Measurements from ENCODE around the gene SASH3. TPM values are rescaled to one million over a fixed set of nuclear protein-coding genes. Genes with fewer than 3 reads are reported as not detected.

The SASH3 gene
- total and polyA plus RNA-seq, 2 donors (not counting 1 experiment from before 2014, with no cell fraction given) = 224 to 240 TPM

GRCh38 chrX:129808158-129808828 is 28.5 kb downstream of the SASH3 start:
- WGBS (ENCODE audit: insufficient coverage) = no CpG with 5 or more reads among the region's 2 CpGs

More at GRCh38 chrX:129808158-129808828, 28.5 kb downstream of the SASH3 start:
- H3K27me3 Mint-ChIP-seq = no peaks in the 10 kb centered on the region
- intact Hi-C loops (cut with micrococcal nuclease) = no loop called here
- H3K27me3 ChIP-seq (replicated peaks in 1 of 4; ENCODE audit: control extremely low read depth in 1 of 4, control insufficient read depth in 3 of 4, insufficient read depth in 4 of 4, low read length in 3 of 4) = no peaks in the 10 kb centered on the region
- H3K9me3 ChIP-seq (ENCODE audit: control extremely low read depth in 1 of 3, control insufficient read depth in 2 of 3, insufficient read depth in 1 of 3, low read length in 2 of 3) = no peaks in the 10 kb centered on the region
- DNase-seq (no peak), ATAC-seq (ENCODE audit: low read depth) (no peak)
- no peaks in the 10 kb centered on the region for H4K20me1 ChIP-seq (ENCODE audit: control insufficient read depth, insufficient read depth, low read length, poor library complexity, severe bottlenecking)
- no peak overlapping the region for H3K9ac ChIP-seq (ENCODE audit: low read length)
- no peak overlapping the region for H2AFZ ChIP-seq (ENCODE audit: insufficient read depth, low read depth, low read length, poor library complexity, severe bottlenecking)
- CTCF ChIA-PET = interaction anchor here (0.9 kb wide), 1 partner anchor 104 kb away, joined by 3 read pairs; no protein-coding TSS in a partner anchor
- TF ChIP-seq EZH2 (IDR thresholded peaks at IDR 0.05; ENCODE audit: borderline replicate concordance, insufficient read depth, low read depth, low read length, poor library complexity, severe bottlenecking) (no peak), CTCF (IDR thresholded peaks at IDR 0.05) (no peak)
- POLR2A ChIA-PET = no interaction called here
- no peaks in the 10 kb centered on the region for H3K79me2 ChIP-seq (ENCODE audit: control insufficient read depth, insufficient read depth, low read length)
- peaks cover 15% of the 10 kb centered on the region for H3K4me1 Mint-ChIP-seq
- no peak overlapping the region for H3K4me3 Mint-ChIP-seq
- H3K9me3 Mint-ChIP-seq (ENCODE audit: insufficient read depth) = no peaks in the 10 kb centered on the region
- H3K4me3 ChIP-seq (ENCODE audit: control extremely low read depth in 1 of 5, extremely low read depth in 1 of 5, insufficient read depth in 1 of 5, low read depth in 2 of 5, low read length in 4 of 5) = no peak overlapping the region
- no peaks in the 10 kb centered on the region for H3K36me3 ChIP-seq (replicated peaks in 1 of 2; ENCODE audit: control extremely low read depth in 1 of 2, control insufficient read depth in 1 of 2, extremely low read depth in 1 of 2, insufficient read depth in 2 of 2, low read length in 1 of 2)
- no peak overlapping the region for H3K4me2 ChIP-seq (replicated peaks; ENCODE audit: low read depth, low read length, poor library complexity, severe bottlenecking)
- H3K4me1 ChIP-seq (ENCODE audit: control insufficient read depth in 2 of 2, insufficient read depth in 2 of 2, low read length in 2 of 2) = peaks cover 4% of the 10 kb centered on the region in 2 donors
- H3K27ac ChIP-seq (ENCODE audit: low read length in 2 of 2) = no peak overlapping the region
- no peak overlapping the region for H3K27ac Mint-ChIP-seq
